ENCODE measurements around the gene EVI5L. TPM values are rescaled to one million over a fixed set of nuclear protein-coding genes. Genes with fewer than 3 reads are reported as not detected.

EVI5L gene
- total and polyA plus RNA-seq, 5 donors: 17.7 to 22.2 (median 19.1) TPM

- H3K27me3 ChIP-seq (ENCODE audit: control insufficient read depth, insufficient read depth): no peaks in the 10 kb centered on the region
- WGBS: 90% methylated on average over 31 of the region's 31 CpGs
- ATAC-seq: no peak
- H3K9me3 ChIP-seq (ENCODE audit: control insufficient read depth, low read length): no peaks in the 10 kb centered on the region
- H3K4me3 ChIP-seq (ENCODE audit: low read length): no peak overlapping the region
- intact Hi-C loops (cut with DNase I): no loop called here
- H3K27ac ChIP-seq (ENCODE audit: low read length): no peak overlapping the region
- no peaks in the 10 kb centered on the region for H3K4me1 ChIP-seq (ENCODE audit: control insufficient read depth, insufficient read depth, low read length)
- peak; percentile 13 to 54 (median 48) for DNase-seq
These were observed 82.2 kb downstream of the EVI5L start for GRCh38 chr19:7912144-7912696.

GRCh38 chr19:7912697-7913564 is 82.9 kb downstream of the EVI5L start:
- 95% methylated on average over 39 of the region's 39 CpGs for WGBS
- Histone ChIP-seq H3K27me3 (ENCODE audit: control insufficient read depth, insufficient read depth) (no peaks in the 10 kb centered on the region), H3K9me3 (ENCODE audit: control insufficient read depth, low read length) (no peaks in the 10 kb centered on the region), H3K4me1 (ENCODE audit: control insufficient read depth, insufficient read depth, low read length) (no peaks in the 10 kb centered on the region), H3K27ac (ENCODE audit: low read length) (no peak overlapping the region), H3K4me3 (ENCODE audit: low read length) (no peak overlapping the region)
- DNase-seq (peak in 2 of 3 donors; percentile 15 to 61), ATAC-seq (no peak)
- intact Hi-C loops (cut with DNase I): no loop called here

- Histone ChIP-seq H3K4me3 (ENCODE audit: low read length) (no peak overlapping the region), H3K9me3 (ENCODE audit: control insufficient read depth, low read length) (no peaks in the 10 kb centered on the region), H3K4me1 (ENCODE audit: control insufficient read depth, insufficient read depth, low read length) (no peaks in the 10 kb centered on the region), H3K27ac (ENCODE audit: low read length) (no peak overlapping the region), H3K27me3 (ENCODE audit: control insufficient read depth, insufficient read depth) (no peaks in the 10 kb centered on the region)
- WGBS: 83% methylated on average over 10 of the region's 10 CpGs
- no peak for ATAC-seq
- DNase-seq: peak in 1 of 3 donors; percentile 54
- intact Hi-C loops (cut with DNase I): no loop called here
These were observed 83.6 kb downstream of the EVI5L start for GRCh38 chr19:7913652-7914051.

GRCh38 chr19:7914099-7914498 is 84.1 kb downstream of the EVI5L start:
- H3K4me1 ChIP-seq (ENCODE audit: control insufficient read depth, insufficient read depth, low read length): no peaks in the 10 kb centered on the region
- ATAC-seq (no peak), DNase-seq (peak in 2 of 3 donors; percentile 14 to 54)
- WGBS: 60% methylated on average over 12 of the region's 12 CpGs
- no peak overlapping the region for H3K4me3 ChIP-seq (ENCODE audit: low read length)
- no peaks in the 10 kb centered on the region for H3K27me3 ChIP-seq (ENCODE audit: control insufficient read depth, insufficient read depth)
- intact Hi-C loops (cut with DNase I): no loop called here
- H3K27ac ChIP-seq (ENCODE audit: low read length): no peak overlapping the region
- H3K9me3 ChIP-seq (ENCODE audit: control insufficient read depth, low read length): no peaks in the 10 kb centered on the region

Other genes starting within 250 kb of the EVI5L start
- gene CAMSAP3, start 234.4 kb upstream of the EVI5L start, total RNA-seq: under 1 TPM; 0.20 to 0.71 (median 0.38) TPM
- gene CAMSAP3, start 234.4 kb upstream of the EVI5L start, polyA plus RNA-seq: 0.29 TPM
- 10 to 100 TPM; 18.9 to 27.3 (median 26.0) TPM for gene XAB2, start 200.7 kb upstream of the EVI5L start, total RNA-seq
- 19.0 TPM for gene XAB2, start 200.7 kb upstream of the EVI5L start, polyA plus RNA-seq
- 100 to 1,000 TPM; 136 to 194 (median 167) TPM for gene PET100, start 200.4 kb upstream of the EVI5L start, total RNA-seq
- gene PET100, start 200.4 kb upstream of the EVI5L start, polyA plus RNA-seq: 191 TPM
- not detected for gene PCP2, start 196.5 kb upstream of the EVI5L start, total RNA-seq
- 0.34 TPM for gene PCP2, start 196.5 kb upstream of the EVI5L start, polyA plus RNA-seq
- gene STXBP2, start 193.1 kb upstream of the EVI5L start, total RNA-seq: 10 to 100 TPM in 1 of 4 donors, 1 to 10 TPM in 3; 6.8 to 12.1 (median 9.2) TPM
- 5.0 TPM for gene STXBP2, start 193.1 kb upstream of the EVI5L start, polyA plus RNA-seq
- 1 to 10 TPM in 1 of 4 donors, under 1 TPM in 2, not detected in 1; 0.49 to 1.7 (median 0.78) TPM for gene RETN, start 161.2 kb upstream of the EVI5L start, total RNA-seq
- gene RETN, start 161.2 kb upstream of the EVI5L start, polyA plus RNA-seq: 7.2 TPM
- under 1 TPM; 0.17 to 0.85 (median 0.47) TPM for gene MCEMP1, start 153.1 kb upstream of the EVI5L start, total RNA-seq
- gene MCEMP1, start 153.1 kb upstream of the EVI5L start, polyA plus RNA-seq: 0.50 TPM
- 100 to 1,000 TPM in 1 of 4 donors, 10 to 100 TPM in 3; 94.8 to 121 (median 97.1) TPM for gene TRAPPC5, start 149.4 kb upstream of the EVI5L start, total RNA-seq
- gene TRAPPC5, start 149.4 kb upstream of the EVI5L start, polyA plus RNA-seq: 93.4 TPM
- gene FCER2, start 128.1 kb upstream of the EVI5L start, total RNA-seq: not detected
- gene FCER2, start 128.1 kb upstream of the EVI5L start, polyA plus RNA-seq: 0.09 TPM
- 1 to 10 TPM in 2 of 4 donors, under 1 TPM in 2; 0.54 to 1.6 (median 1.1) TPM for gene CLEC4G, start 98.1 kb upstream of the EVI5L start, total RNA-seq
- gene CLEC4G, start 98.1 kb upstream of the EVI5L start, polyA plus RNA-seq: 0.32 TPM
- gene CD209, start 82.7 kb upstream of the EVI5L start, total RNA-seq: 10 to 100 TPM in 1 of 4 donors, 1 to 10 TPM in 3; 3.7 to 10.7 (median 9.1) TPM
- gene CD209, start 82.7 kb upstream of the EVI5L start, polyA plus RNA-seq: 0.68 TPM
- not detected for gene CLEC4M, start 67.0 kb upstream of the EVI5L start, total RNA-seq
- gene CLEC4M, start 67.0 kb upstream of the EVI5L start, polyA plus RNA-seq: not detected
- gene PRR36, start 44.2 kb downstream of the EVI5L start, total RNA-seq: under 1 TPM in 2 of 4 donors, not detected in 2; 0.29 to 0.34 TPM
- gene PRR36, start 44.2 kb downstream of the EVI5L start, polyA plus RNA-seq: 0.11 TPM
- gene LRRC8E, start 58.3 kb downstream of the EVI5L start, total RNA-seq: 1 to 10 TPM in 2 of 4 donors, under 1 TPM in 2; 0.93 to 1.2 (median 0.97) TPM
- 0.36 TPM for gene LRRC8E, start 58.3 kb downstream of the EVI5L start, polyA plus RNA-seq
- gene MAP2K7, start 73.7 kb downstream of the EVI5L start, total RNA-seq: 10 to 100 TPM; 23.2 to 32.6 (median 28.5) TPM
- gene MAP2K7, start 73.7 kb downstream of the EVI5L start, polyA plus RNA-seq: 26.9 TPM
- gene TGFBR3L, start 84.6 kb downstream of the EVI5L start, total RNA-seq: 10 to 100 TPM in 3 of 4 donors, 1 to 10 TPM in 1; 8.0 to 17.6 (median 14.5) TPM
- gene TGFBR3L, start 84.6 kb downstream of the EVI5L start, polyA plus RNA-seq: 2.4 TPM
- gene SNAPC2, start 90.1 kb downstream of the EVI5L start, total RNA-seq: 10 to 100 TPM in 3 of 4 donors, 1 to 10 TPM in 1; 9.6 to 14.4 (median 11.0) TPM
- 12.2 TPM for gene SNAPC2, start 90.1 kb downstream of the EVI5L start, polyA plus RNA-seq
- under 1 TPM in 2 of 4 donors, not detected in 2; 0.24 to 0.34 TPM for gene CTXN1, start 95.9 kb downstream of the EVI5L start, total RNA-seq
- gene CTXN1, start 95.9 kb downstream of the EVI5L start, polyA plus RNA-seq: 0.16 TPM
- gene TIMM44, start 113.4 kb downstream of the EVI5L start, total RNA-seq: 10 to 100 TPM; 51.1 to 88.9 (median 64.0) TPM
- 64.6 TPM for gene TIMM44, start 113.4 kb downstream of the EVI5L start, polyA plus RNA-seq
- gene ELAVL1, start 175.4 kb downstream of the EVI5L start, total RNA-seq: 10 to 100 TPM; 55.4 to 67.5 (median 64.6) TPM
- 28.4 TPM for gene ELAVL1, start 175.4 kb downstream of the EVI5L start, polyA plus RNA-seq
- gene CCL25, start 222.5 kb downstream of the EVI5L start, total RNA-seq: not detected
- gene CCL25, start 222.5 kb downstream of the EVI5L start, polyA plus RNA-seq: not detected

Measured in right cardiac atrium (tissue), 5 donors.